ENCODE results near the gene CARD19. TPM values are rescaled to one million over a fixed set of nuclear protein-coding genes. Genes with fewer than 3 reads are reported as not detected.

CARD19 gene
- total and polyA plus RNA-seq, 2 of the 8 experiments (the other 6 are each of a cell fraction or from before 2014, with no cell fraction given): 21.2 to 112 TPM

DNA sequence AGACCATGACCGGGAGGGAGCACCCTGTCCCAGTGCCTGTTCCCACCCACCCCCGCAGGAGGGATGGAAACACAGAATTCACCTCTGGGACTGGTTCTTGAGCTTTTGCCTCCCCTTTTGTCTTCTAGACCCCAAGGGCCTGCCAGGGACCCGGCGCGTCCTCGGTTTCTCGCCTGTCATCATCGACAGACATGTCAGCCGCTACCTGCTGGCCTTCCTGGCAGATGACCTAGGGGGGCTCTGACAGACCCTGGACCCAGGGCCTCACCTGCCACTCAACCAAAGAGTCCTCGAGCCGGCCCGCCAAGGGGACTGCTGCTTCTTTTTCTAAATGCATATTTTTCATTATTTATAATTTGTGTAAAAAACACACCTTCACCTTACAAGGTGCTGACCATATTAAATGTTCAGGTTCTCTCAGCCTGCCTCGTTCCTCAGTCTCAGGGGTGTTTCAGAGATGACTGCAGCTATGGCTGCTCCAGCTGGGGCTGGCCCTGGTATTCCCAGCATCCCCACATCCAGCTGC is 16.9 kb downstream of the CARD19 start:
- Histone ChIP-seq H3K18ac (ENCODE audit: extremely low read depth, low read length) (no peak overlapping the region), H2BK120ac (replicated peaks; ENCODE audit: low read depth, low read length) (no peak overlapping the region), H3K14ac (ENCODE audit: insufficient read length) (no peak overlapping the region), H2BK15ac (ENCODE audit: low read length) (no peak overlapping the region), H3K9ac (replicated peaks in 1 of 4; ENCODE audit: extremely low read depth in 1 of 4, low read depth in 3 of 4, low read length in 3 of 4) (no peak overlapping the region), H2AK5ac (ENCODE audit: low read depth, low read length) (no peak overlapping the region), H3K4me1 (replicated peaks in 1 of 4; ENCODE audit: control insufficient read depth in 3 of 4, insufficient read depth in 4 of 4, low read length in 3 of 4) (peaks cover 0 to 17% (median 10%) of the 10 kb centered on the region in 4 experiments; a peak in 6 of 7 replicates), H4K8ac (ENCODE audit: extremely low read depth, insufficient read depth, low read length) (no peak overlapping the region), H3K27me3 (replicated peaks in 1 of 4; ENCODE audit: control insufficient read depth in 3 of 4, extremely low read depth in 1 of 4, insufficient read depth in 3 of 4, low read length in 3 of 4) (no peaks in the 10 kb centered on the region), H3K27ac (ENCODE audit: low read depth, low read length) (no peak overlapping the region), H3K36me3 (ENCODE audit: control insufficient read depth in 2 of 4, insufficient read depth in 4 of 4, low read length in 3 of 4) (no peaks in the 10 kb centered on the region; a peak in 2 of 8 replicates), H3K23ac (ENCODE audit: insufficient read length) (no peak overlapping the region), H2AFZ (ENCODE audit: low read length) (no peak overlapping the region), H3K23me2 (ENCODE audit: low read depth, low read length) (no peaks in the 10 kb centered on the region), H3K79me1 (ENCODE audit: low read depth, low read length) (no peaks in the 10 kb centered on the region), H4K91ac (replicated peaks; ENCODE audit: insufficient read length, low read length) (no peak overlapping the region), H3K4me2 (ENCODE audit: insufficient read depth in 1 of 2, low read depth in 2 of 2, low read length in 2 of 2) (no peak overlapping the region), H4K20me1 (replicated peaks in 1 of 2; ENCODE audit: control insufficient read depth in 1 of 2, insufficient read depth in 2 of 2, low read length in 2 of 2) (peaks cover 0 to 6% of the 10 kb centered on the region in 2 experiments), H2BK12ac (ENCODE audit: low read depth, low read length) (no peak overlapping the region), H3K79me2 (ENCODE audit: control insufficient read depth in 1 of 2, insufficient read depth in 2 of 2, low read length in 2 of 2) (no peaks in the 10 kb centered on the region), H3K4me3 (ENCODE audit: extremely low read depth in 1 of 4, insufficient read depth in 2 of 4, low read depth in 3 of 4, low read length in 4 of 4) (no peak overlapping the region), H2BK20ac (ENCODE audit: low read length) (no peak overlapping the region), H3K4ac (replicated peaks; ENCODE audit: insufficient read length, low read depth, low read length) (no peak overlapping the region), H2BK5ac (ENCODE audit: low read depth, low read length) (no peak overlapping the region; the same call in 1 of the 2 replicates), H3K56ac (replicated peaks; ENCODE audit: insufficient read length, low read depth, low read length) (no peak overlapping the region), H3K9me3 (ENCODE audit: insufficient read depth in 2 of 2, low read depth in 1 of 2, low read length in 1 of 2) (no peaks in the 10 kb centered on the region), H4K5ac (ENCODE audit: insufficient read length, low read depth, low read length) (no peak overlapping the region)
- WGBS, 2 experiments (ENCODE audit: extremely low coverage in 1 of 2, insufficient coverage in 1 of 2, insufficient read length in 1 of 2, insufficient replicate concordance in 2 of 2, low coverage in 1 of 2, low lambda C conversion rate in 2 of 2, missing lambda C conversion rate in 1 of 2): 85% methylated on average over 13 of the region's 13 CpGs; no CpG with 5 or more reads in 1 of the 2 experiments
- ChIA-PET POLR2A (ENCODE audit: partially characterized antibody) (interaction anchor here (1.1 to 1.2 kb wide), 2 partner anchors 21 to 23 kb away, joined by 3 to 6 read pairs; partner anchors contain the start of gene NINJ1), CTCF (ENCODE audit: partially characterized antibody) (interaction anchor here (0.7 to 2.2 kb wide), 5 partner anchors 8 to 397 kb away, joined by 3 to 6 read pairs (median 3); no protein-coding TSS in a partner anchor)
- no peak for FAIRE-seq
- TF ChIP-seq KDM1A (IDR thresholded peaks at IDR 0.05; ENCODE audit: borderline replicate concordance, low read length): no peak
- no peak for TF ChIP-seq SIRT6 (IDR thresholded peaks at IDR 0.05; ENCODE audit: low read length)
- TF ChIP-seq FOSL1 (IDR thresholded peaks at IDR 0.05; ENCODE audit: insufficient read depth, low read depth, low read length): no peak
- TF ChIP-seq, protein P1, sequence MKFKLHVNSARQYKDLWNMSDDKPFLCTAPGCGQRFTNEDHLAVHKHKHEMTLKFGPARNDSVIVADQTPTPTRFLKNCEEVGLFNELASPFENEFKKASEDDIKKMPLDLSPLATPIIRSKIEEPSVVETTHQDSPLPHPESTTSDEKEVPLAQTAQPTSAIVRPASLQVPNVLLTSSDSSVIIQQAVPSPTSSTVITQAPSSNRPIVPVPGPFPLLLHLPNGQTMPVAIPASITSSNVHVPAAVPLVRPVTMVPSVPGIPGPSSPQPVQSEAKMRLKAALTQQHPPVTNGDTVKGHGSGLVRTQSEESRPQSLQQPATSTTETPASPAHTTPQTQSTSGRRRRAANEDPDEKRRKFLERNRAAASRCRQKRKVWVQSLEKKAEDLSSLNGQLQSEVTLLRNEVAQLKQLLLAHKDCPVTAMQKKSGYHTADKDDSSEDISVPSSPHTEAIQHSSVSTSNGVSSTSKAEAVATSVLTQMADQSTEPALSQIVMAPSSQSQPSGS (IDR thresholded peaks at IDR 0.05; ENCODE audit: low read length): no peak
- no peak for TF ChIP-seq SP1 (IDR thresholded peaks at IDR 0.05; ENCODE audit: low read depth, low read length)
- DNase-seq (ENCODE audit: low read depth in 1 of 2, low spot score in 2 of 2): no peak

All from H1 (cell line).